Pancreas (tissue), 10 donors: ENCODE results near the gene ME3. TPM values are rescaled to one million over a fixed set of nuclear protein-coding genes. Genes with fewer than 3 reads are reported as not detected.

Source experiments
- ATAC-seq, 4 donors: fragments of 200-7000 bp; cut with Tn5 transposase; one replicate each; pipeline versions ENCODE4 v1.8.0 to v1.9.1; 2020; ENCODE audit warnings: mild to moderate bottlenecking in 4 of 4, moderate library complexity in 4 of 4
- DNase-seq, 6 donors: peaks; one replicate each; pipeline ENCODE4 v3.0.0-alpha.2; 2020
- FAIRE-seq: peaks from 2 replicates; lab custom pipeline; 2012; peaks lifted over from hg19 to GRCh38; lab: Jason Lieb, UNC
- H3K27ac ChIP-seq, 4 donors: fragments of 200-600 bp; sonication (generic); 1 replicate in 3 of 4; 2 replicates in 1 of 4; pipeline versions ENCODE4 v1.5.0 to v1.8.0; 2020
- H3K27me3 ChIP-seq, 4 donors: fragments of 200-600 bp; one replicate each; pipeline ENCODE4 v1.8.0; 2021
- H3K36me3 ChIP-seq, 3 donors: fragments of 200-600 bp; sonication (generic) in 1 of 3; one replicate each; pipeline versions ENCODE4 v1.5.0 to v1.8.0; 2020 to 2021
- H3K4me1 ChIP-seq, 3 donors: fragments of 200-600 bp; one replicate each; pipeline ENCODE4 v1.8.0; 2021
- H3K4me3 ChIP-seq, 4 donors: fragments of 200-600 bp; sonication (generic) in 2 of 4; one replicate each; pipeline versions ENCODE4 v1.5.0 to v1.8.0; 2020 to 2021
- H3K9me3 ChIP-seq, 4 donors: fragments of 200-600 bp; one replicate each; pipeline ENCODE4 v1.8.0; 2021
- CTCF ChIP-seq, 4 donors: fragments of 200-600 bp; sonication (generic) in 3 of 4; IDR thresholded peaks; one replicate each; pipeline versions ENCODE4 v1.5.0 to v1.8.0; 2021; ENCODE audit warnings: antibody characterized with exemption in 4 of 4
- WGBS, 2 donors: extraction: QIAGEN DNeasy Blood & Tissue Kit; methylation state at CpG; one replicate each; pipeline ENCODE4 v1.1.7; 2013; 5-methylcytosine and 5-hydroxymethylcytosine counted together
- intact Hi-C, 3 donors: fragments of 100-400 bp; cut with DNase I; formaldehyde crosslinking; loops; one replicate each; pipeline versions ENCODE4 v1.11.1 to v1.14.2; 2022
- polyA plus RNA-seq, 2 donors: library from polyadenylated mRNA; stranded (reverse); fragments of 200-250 nt; gene quantifications; one replicate each; pipeline ENCODE4 v1.2.3, GENCODE V29; 2013
- total RNA-seq, 6 donors: library from RNA; stranded (reverse); fragmentation: NEBNext Ultra II Directional in 4 of 6; extraction: Animal tissue kit (Norgen Biotek cat#: 25700) in 4 of 6; gene quantifications; one replicate each; pipeline versions ENCODE4 v1.2.1 to v1.2.4, GENCODE V29; 2021 to 2023
- donor health status: healthy with polysubstance abuse.
- donor health status: DM: no; HTN: no; CAD: no; lungs with moderate emphysema.
- donor health status: DM: no; HTN: no; CAD: no.
- donor health status: control.
- donor health status: control.
- donor health status: Bipolar disorder and iron deficiency.
- donor health status: DM: yes; HTN: yes; CAD: no.
- donor health status: DM: no; HTN: no; CAD: no.
- donor health status: DM: no; HTN: no; CAD: no.
- donor health status: DM: yes; HTN: yes; CAD: no.

Gene ME3
- total and polyA plus RNA-seq, 8 donors = 6.5 to 38.8 (median 13.2) TPM

DNA sequence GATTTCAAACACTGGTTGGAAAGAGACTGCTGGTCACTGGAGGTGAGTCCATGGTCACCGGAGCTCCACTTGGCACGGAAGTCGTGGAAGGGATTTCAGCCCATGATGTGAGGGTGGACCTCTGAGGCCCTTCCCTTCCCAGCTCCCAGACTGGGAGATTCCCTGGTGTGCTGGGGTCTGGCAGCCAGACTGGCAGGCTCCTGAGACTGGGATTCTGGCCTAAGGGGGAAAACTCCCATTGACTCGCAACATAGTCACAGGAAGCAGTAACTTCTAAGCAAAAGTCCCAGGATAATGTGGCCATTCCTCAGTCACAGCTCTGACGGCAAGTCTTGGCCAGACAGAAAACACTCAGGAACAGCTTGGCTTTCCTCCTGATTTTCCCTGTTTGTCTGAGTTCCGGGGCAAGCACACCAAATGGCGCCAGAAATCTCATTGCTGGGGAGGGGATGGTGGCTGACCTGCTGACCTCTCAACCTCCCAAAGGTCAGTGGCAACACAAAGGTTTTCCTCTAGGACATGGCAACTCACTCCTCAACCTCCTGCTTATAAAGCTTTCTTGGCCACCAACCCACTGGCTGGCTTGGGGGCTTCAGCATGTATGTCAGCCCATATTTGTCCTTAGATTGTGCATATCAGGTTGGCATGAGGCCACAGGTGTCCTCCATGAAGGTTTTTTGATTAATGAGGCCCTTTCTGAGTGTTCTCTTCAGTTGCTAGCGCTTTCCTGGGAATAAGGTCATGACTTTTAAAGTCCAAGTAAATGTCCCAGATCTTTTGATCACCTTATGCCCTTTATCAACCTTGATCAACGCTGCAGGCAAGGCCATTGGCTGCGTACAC, 198.2 kb downstream of the ME3 start:
- ATAC-seq (peak in 1 of 4 donors; percentile 21), FAIRE-seq (no peak), DNase-seq (no peak)
- no peak for TF ChIP-seq CTCF (IDR thresholded peaks at IDR 0.05)
- Histone ChIP-seq H3K4me3 (no peak overlapping the region), H3K27me3 (no peaks in the 10 kb centered on the region), H3K9me3 (no peaks in the 10 kb centered on the region), H3K27ac (peak overlapping the region in 2 of 4 donors; percentile 19 to 37), H3K36me3 (no peaks in the 10 kb centered on the region), H3K4me1 (peaks cover 0 to 4% (median 0%) of the 10 kb centered on the region in 3 donors)
- 76 to 77% methylated on average over 10 of the region's 10 CpGs for WGBS, 2 donors
- intact Hi-C loops = no loop called here

- intact Hi-C loops = loop anchor here in 1 of 3 donors (10.0 kb wide), 1 partner anchor 345 kb away; no protein-coding TSS in a partner anchor
- Histone ChIP-seq H3K4me3 (no peak overlapping the region), H3K36me3 (no peaks in the 10 kb centered on the region), H3K27ac (no peak overlapping the region), H3K4me1 (peaks cover 0 to 2% (median 0%) of the 10 kb centered on the region in 3 donors), H3K27me3 (no peaks in the 10 kb centered on the region), H3K9me3 (no peaks in the 10 kb centered on the region)
- TF ChIP-seq CTCF (IDR thresholded peaks at IDR 0.05) = no peak
- DNase-seq (no peak), ATAC-seq (peak in 2 of 4 donors; percentile 52 to 57), FAIRE-seq (no peak)
- 82 to 93% methylated on average over 5 of the region's 5 CpGs for WGBS, 2 donors
Measured at GRCh38 chr11:86469491-86470388, 202.7 kb downstream of the ME3 start.

- 98 to 100% methylated on average over 1 of the region's 1 CpG for WGBS, 2 donors
- H3K27me3 ChIP-seq = no peaks in the 10 kb centered on the region
- no peak for FAIRE-seq
- intact Hi-C loops = loop anchor here in 1 of 3 donors (10.0 kb wide), 1 partner anchor 347 kb away; no protein-coding TSS in a partner anchor
- no peak overlapping the region for H3K27ac ChIP-seq
- H3K4me3 ChIP-seq = no peak overlapping the region
- H3K9me3 ChIP-seq = no peaks in the 10 kb centered on the region
- DNase-seq = no peak
- no peaks in the 10 kb centered on the region for H3K36me3 ChIP-seq
- no peak for ATAC-seq
- no peak for TF ChIP-seq CTCF (IDR thresholded peaks at IDR 0.05)
- no peaks in the 10 kb centered on the region for H3K4me1 ChIP-seq
Measured at GRCh38 chr11:86468169-86468568, 204.2 kb downstream of the ME3 start.

DNA sequence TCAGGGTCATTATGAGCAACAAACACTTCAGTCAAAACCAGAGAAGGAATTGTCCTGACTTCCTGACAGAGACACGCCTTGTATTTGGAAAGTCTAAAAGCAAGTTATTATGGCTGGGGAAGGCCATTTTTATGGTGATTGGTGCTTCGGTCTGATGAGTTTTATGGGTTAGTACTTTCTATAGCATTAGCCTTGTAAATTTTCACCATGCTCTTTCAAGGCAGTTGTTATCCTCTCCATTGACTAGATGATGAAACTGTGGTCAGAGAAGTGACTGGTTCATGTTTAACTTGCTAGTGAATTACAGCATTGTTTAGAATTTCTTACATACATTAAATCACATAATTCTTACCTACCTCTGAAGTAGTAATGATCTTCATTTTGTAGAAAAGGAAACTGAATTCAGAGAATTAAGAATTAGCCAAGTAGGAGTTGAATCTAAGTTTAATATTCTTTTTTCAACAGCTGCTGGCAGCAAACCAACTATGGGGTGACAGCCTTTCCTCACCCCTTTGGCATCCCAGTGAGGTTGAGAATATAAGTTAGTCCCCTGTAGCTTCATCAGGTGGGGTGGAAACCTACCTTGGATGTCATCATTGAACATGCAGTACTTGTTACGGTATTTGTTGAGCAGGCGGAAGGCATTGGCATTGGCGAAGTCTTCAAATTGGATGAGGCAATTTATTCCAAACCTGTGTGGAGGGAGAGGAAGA, 207.8 kb downstream of the ME3 start:
- H3K36me3 ChIP-seq = no peaks in the 10 kb centered on the region
- H3K9me3 ChIP-seq = no peaks in the 10 kb centered on the region
- no peak for DNase-seq
- no peak overlapping the region for H3K4me3 ChIP-seq
- ATAC-seq = no peak
- no peak for TF ChIP-seq CTCF (IDR thresholded peaks at IDR 0.05)
- peaks cover 0 to 3% (median 0%) of the 10 kb centered on the region in 3 donors for H3K4me1 ChIP-seq
- H3K27me3 ChIP-seq = no peaks in the 10 kb centered on the region
- intact Hi-C loops = loop anchor here in 1 of 3 donors (10.0 kb wide), 1 partner anchor 350 kb away; no protein-coding TSS in a partner anchor
- no peak overlapping the region for H3K27ac ChIP-seq
- FAIRE-seq = no peak
- 94 to 96% methylated on average over 5 of the region's 5 CpGs for WGBS, 2 donors
